G401 (cell line): ENCODE measurements around the gene FPR1. TPM values are rescaled to one million over a fixed set of nuclear protein-coding genes. Genes with fewer than 3 reads are reported as not detected.
A peak's percentile ranks its signal among the peaks of the same experiment; 100 is the strongest.

Experiments used
- DNase-seq: peaks from one replicate; pipeline ENCODE4 v3.0.0-alpha.2; 2015; ENCODE audit warnings: low spot score
- in situ Hi-C: cut with HindIII; loops from 2 replicates; pipeline ENCODE4 v1.10.0; 2016; ENCODE audit warnings: low sequenced_read_pairs, mixed read lengths
- total RNA-seq: library from RNA; depleted of rRNA; stranded (reverse); fragments of >200 nt; shearing (Covaris generic); gene quantifications from 2 replicates; pipeline ENCODE4 v1.2.3, GENCODE V29; 2014

FPR1 gene
- total RNA-seq, 1 experiment from 2014 or later: not detected

GRCh38 chr19:51713319-51714285, 38.1 kb downstream of the FPR1 start:
- in situ Hi-C loops: no loop called here
- no peak for DNase-seq

GRCh38 chr19:51712461-51713081, 39.1 kb downstream of the FPR1 start:
- peak; percentile 22 for DNase-seq
- in situ Hi-C loops: no loop called here

GRCh38 chr19:51711702-51712101, 40.0 kb downstream of the FPR1 start:
- DNase-seq: no peak
- in situ Hi-C loops: no loop called here

- in situ Hi-C loops: no loop called here
- DNase-seq: no peak
These were observed 41.5 kb downstream of the FPR1 start for GRCh38 chr19:51710163-51710562.

- in situ Hi-C loops: no loop called here
- no peak for DNase-seq
These were observed 42.1 kb downstream of the FPR1 start for GRCh38 chr19:51709575-51709974.

- peak; percentile 72 for DNase-seq
- in situ Hi-C loops: no loop called here
These were observed 42.9 kb downstream of the FPR1 start for GRCh38 chr19:51708811-51709210.

GRCh38 chr19:51706885-51707284, 44.8 kb downstream of the FPR1 start:
- DNase-seq: no peak
- in situ Hi-C loops: no loop called here

GRCh38 chr19:51706296-51706695, 45.4 kb downstream of the FPR1 start:
- no peak for DNase-seq
- in situ Hi-C loops: no loop called here

GRCh38 chr19:51704626-51705025, 47.1 kb downstream of the FPR1 start:
- no peak for DNase-seq
- in situ Hi-C loops: no loop called here

- peak; percentile 88 for DNase-seq
- in situ Hi-C loops: no loop called here
These were observed 47.8 kb downstream of the FPR1 start for GRCh38 chr19:51703575-51704515.

GRCh38 chr19:51702825-51703574, 48.7 kb downstream of the FPR1 start:
- in situ Hi-C loops: no loop called here
- peak; percentile 37 for DNase-seq

GRCh38 chr19:51702103-51702824, 49.4 kb downstream of the FPR1 start:
- in situ Hi-C loops: no loop called here
- DNase-seq: peak; percentile 62

GRCh38 chr19:51701468-51702100, 50.1 kb downstream of the FPR1 start:
- in situ Hi-C loops: no loop called here
- DNase-seq: no peak

GRCh38 chr19:51699170-51699569, 52.5 kb downstream of the FPR1 start:
- DNase-seq: no peak
- in situ Hi-C loops: no loop called here

GRCh38 chr19:51698296-51698695, 53.4 kb downstream of the FPR1 start:
- DNase-seq: no peak
- in situ Hi-C loops: no loop called here

GRCh38 chr19:51697169-51697776, 54.4 kb downstream of the FPR1 start:
- in situ Hi-C loops: no loop called here
- DNase-seq: no peak

GRCh38 chr19:51696606-51697005, 55.1 kb downstream of the FPR1 start:
- in situ Hi-C loops: no loop called here
- no peak for DNase-seq
